ENCODE measurements around the gene PCSK7. TPM values are rescaled to one million over a fixed set of nuclear protein-coding genes. Genes with fewer than 3 reads are reported as not detected.

The PCSK7 gene
- total and polyA plus RNA-seq, 9 donors = 14.5 to 67.7 (median 31.1) TPM

- Histone ChIP-seq H3K9me3 (no peaks in the 10 kb centered on the region), H3K4me1 (ENCODE audit: insufficient read depth) (no peaks in the 10 kb centered on the region), H3K27ac (no peak overlapping the region), H3K27me3 (no peaks in the 10 kb centered on the region), H3K36me3 (no peaks in the 10 kb centered on the region), H3K4me3 (no peak overlapping the region)
- WGBS, 3 donors = 22 to 36% (median 28%) methylated on average over 1 of the region's 1 CpG
- TF ChIP-seq EP300 (IDR thresholded peaks at IDR 0.05) (no peak), CTCF (IDR thresholded peaks at IDR 0.05) (no peak), POLR2A (IDR thresholded peaks at IDR 0.05) (no peak)
- intact Hi-C loops (cut with DNase I) = no loop called here
- no peak for DNase-seq
These were observed 27.5 kb upstream of the PCSK7 start for GRCh38 chr11:117259417-117259816.

- H3K4me3 ChIP-seq = no peak overlapping the region
- H3K9me3 ChIP-seq = no peaks in the 10 kb centered on the region
- H3K4me1 ChIP-seq (ENCODE audit: insufficient read depth) = no peaks in the 10 kb centered on the region
- DNase-seq = no peak
- intact Hi-C loops (cut with DNase I) = no loop called here
- WGBS, 3 donors = 88 to 94% (median 90%) methylated on average over 2 of the region's 2 CpGs
- TF ChIP-seq EP300 (IDR thresholded peaks at IDR 0.05) (no peak), CTCF (IDR thresholded peaks at IDR 0.05) (no peak), POLR2A (IDR thresholded peaks at IDR 0.05) (no peak)
- no peaks in the 10 kb centered on the region for H3K27me3 ChIP-seq
- no peak overlapping the region for H3K27ac ChIP-seq
- no peaks in the 10 kb centered on the region for H3K36me3 ChIP-seq
These were observed 26.7 kb upstream of the PCSK7 start for GRCh38 chr11:117258576-117258975.

- no peaks in the 10 kb centered on the region for H3K27me3 ChIP-seq
- no peak for DNase-seq
- TF ChIP-seq CTCF (IDR thresholded peaks at IDR 0.05) (no peak), EP300 (IDR thresholded peaks at IDR 0.05) (no peak), POLR2A (IDR thresholded peaks at IDR 0.05) (no peak)
- no peaks in the 10 kb centered on the region for H3K9me3 ChIP-seq
- no peak overlapping the region for H3K27ac ChIP-seq
- no peaks in the 10 kb centered on the region for H3K4me1 ChIP-seq (ENCODE audit: insufficient read depth)
- WGBS, 3 donors = 50 to 71% (median 69%) methylated on average over 2 of the region's 2 CpGs
- intact Hi-C loops (cut with DNase I) = no loop called here
- H3K36me3 ChIP-seq = no peaks in the 10 kb centered on the region
- H3K4me3 ChIP-seq = no peak overlapping the region
These were observed 24.7 kb upstream of the PCSK7 start for GRCh38 chr11:117256573-117256972.

GRCh38 chr11:117255966-117256365 lies 24.1 kb upstream of the PCSK7 start:
- H3K9me3 ChIP-seq = no peaks in the 10 kb centered on the region
- WGBS, 3 donors = 77 to 85% (median 85%) methylated on average over 3 of the region's 3 CpGs
- intact Hi-C loops (cut with DNase I) = no loop called here
- H3K4me3 ChIP-seq = no peak overlapping the region
- no peak overlapping the region for H3K27ac ChIP-seq
- no peaks in the 10 kb centered on the region for H3K4me1 ChIP-seq (ENCODE audit: insufficient read depth)
- no peaks in the 10 kb centered on the region for H3K36me3 ChIP-seq
- no peak for DNase-seq
- H3K27me3 ChIP-seq = no peaks in the 10 kb centered on the region
- TF ChIP-seq EP300 (IDR thresholded peaks at IDR 0.05) (no peak), POLR2A (IDR thresholded peaks at IDR 0.05) (no peak), CTCF (IDR thresholded peaks at IDR 0.05) (no peak)

GRCh38 chr11:117251506-117251905 lies 19.6 kb upstream of the PCSK7 start:
- 78 to 87% (median 87%) methylated on average over 9 to 10 of the region's 10 CpGs for WGBS, 3 donors
- Histone ChIP-seq H3K4me1 (ENCODE audit: insufficient read depth) (no peaks in the 10 kb centered on the region), H3K9me3 (no peaks in the 10 kb centered on the region), H3K27ac (no peak overlapping the region), H3K36me3 (no peaks in the 10 kb centered on the region), H3K27me3 (no peaks in the 10 kb centered on the region), H3K4me3 (no peak overlapping the region)
- intact Hi-C loops (cut with DNase I) = no loop called here
- TF ChIP-seq POLR2A (IDR thresholded peaks at IDR 0.05) (no peak), CTCF (IDR thresholded peaks at IDR 0.05) (no peak), EP300 (IDR thresholded peaks at IDR 0.05) (no peak)
- DNase-seq = no peak
